Glomerular visceral epithelial cell (primary cell): ENCODE results near the gene TELO2.

Experiments
- DNase-seq: peaks from one replicate; pipeline ENCODE4 v3.0.0-alpha.2; 2016; ENCODE audit errors: extremely low spot score

The TELO2 gene

GRCh38 chr16:1498899-1499676 is 5.9 kb downstream of the TELO2 start:
- DNase-seq, result no peak

- no peak for DNase-seq
These were observed 6.8 kb downstream of the TELO2 start for GRCh38 chr16:1499756-1500464.

GRCh38 chr16:1500465-1501150 is 7.4 kb downstream of the TELO2 start:
- DNase-seq, result no peak

GRCh38 chr16:1501630-1502029 is 8.5 kb downstream of the TELO2 start:
- DNase-seq, result no peak

GRCh38 chr16:1502092-1503004 is 9.2 kb downstream of the TELO2 start:
- no peak for DNase-seq

GRCh38 chr16:1503110-1503955 is 10.2 kb downstream of the TELO2 start:
- no peak for DNase-seq

- no peak for DNase-seq
These were observed 12.1 kb downstream of the TELO2 start for GRCh38 chr16:1505073-1505844.

- DNase-seq, result no peak
These were observed 12.8 kb downstream of the TELO2 start for GRCh38 chr16:1505912-1506311.

GRCh38 chr16:1506494-1507213 is 13.5 kb downstream of the TELO2 start:
- no peak for DNase-seq

GRCh38 chr16:1508494-1509187 is 15.5 kb downstream of the TELO2 start:
- no peak for DNase-seq

GRCh38 chr16:1509307-1510221 is 16.4 kb downstream of the TELO2 start:
- no peak for DNase-seq

GRCh38 chr16:1510272-1510671 is 17.1 kb downstream of the TELO2 start:
- DNase-seq, result no peak

- no peak for DNase-seq
These were observed 17.8 kb downstream of the TELO2 start for GRCh38 chr16:1510941-1511351.

- DNase-seq, result no peak
These were observed 18.8 kb downstream of the TELO2 start for GRCh38 chr16:1511662-1512569.

- DNase-seq, result no peak
These were observed 19.6 kb downstream of the TELO2 start for GRCh38 chr16:1512774-1513173.

GRCh38 chr16:1514507-1514906 is 21.3 kb downstream of the TELO2 start:
- DNase-seq, result no peak
